ENCODE results near the gene MYDGF. TPM values are rescaled to one million over a fixed set of nuclear protein-coding genes. Genes with fewer than 3 reads are reported as not detected.
A peak's percentile ranks its signal among the peaks of the same experiment; 100 is the strongest.

Gene MYDGF
- total RNA-seq, 2 donors from 2014 or later: 59.3 to 72.9 TPM

GRCh38 chr19:4711211-4711610 lies 41.1 kb upstream of the MYDGF start:
- TF ChIP-seq CTCF (IDR thresholded peaks at IDR 0.05): no peak
- Histone ChIP-seq H3K9me3 (no peaks in the 10 kb centered on the region), H3K27me3 (replicated peaks; ENCODE audit: insufficient read depth) (no peaks in the 10 kb centered on the region), H3K27ac (peak overlapping the region in 1 of 2 donors; percentile 67), H3K36me3 (peaks cover 19% of the 10 kb centered on the region), H3K4me1 (ENCODE audit: control insufficient read depth in 1 of 2, low read depth in 2 of 2) (peaks cover 32 to 71% of the 10 kb centered on the region in 2 donors), H3K4me3 (no peak overlapping the region)
- ATAC-seq (ENCODE audit: insufficient number of reproducible peaks, low FRiP score, low read depth) (no peak), DNase-seq (ENCODE audit: low spot score) (no peak)

GRCh38 chr19:4710281-4710600 lies 40.1 kb upstream of the MYDGF start:
- H3K4me3 ChIP-seq: no peak overlapping the region
- H3K4me1 ChIP-seq (ENCODE audit: control insufficient read depth in 1 of 2, low read depth in 2 of 2): peaks cover 29 to 62% of the 10 kb centered on the region in 2 donors
- no peak for DNase-seq (ENCODE audit: low spot score)
- peaks cover 19% of the 10 kb centered on the region for H3K36me3 ChIP-seq
- H3K9me3 ChIP-seq: no peaks in the 10 kb centered on the region
- no peak for ATAC-seq (ENCODE audit: insufficient number of reproducible peaks, low FRiP score, low read depth)
- no peak for TF ChIP-seq CTCF (IDR thresholded peaks at IDR 0.05)
- H3K27ac ChIP-seq: peak overlapping the region; percentile 67 to 77
- H3K27me3 ChIP-seq (replicated peaks; ENCODE audit: insufficient read depth): no peaks in the 10 kb centered on the region

- DNase-seq (ENCODE audit: low spot score) (no peak), ATAC-seq (ENCODE audit: insufficient number of reproducible peaks, low FRiP score, low read depth) (no peak)
Observed at GRCh38 chr19:4709440-4710280, 39.5 kb upstream of the MYDGF start.

GRCh38 chr19:4707956-4708650 lies 38.0 kb upstream of the MYDGF start:
- ATAC-seq (ENCODE audit: insufficient number of reproducible peaks, low FRiP score, low read depth) (peak; percentile 14), DNase-seq (ENCODE audit: low spot score) (no peak)
- H3K9me3 ChIP-seq: no peaks in the 10 kb centered on the region
- peaks cover 25 to 43% of the 10 kb centered on the region in 2 donors for H3K4me1 ChIP-seq (ENCODE audit: control insufficient read depth in 1 of 2, low read depth in 2 of 2)
- H3K27ac ChIP-seq: peak overlapping the region; percentile 67 to 77
- TF ChIP-seq CTCF (IDR thresholded peaks at IDR 0.05): no peak
- H3K4me3 ChIP-seq: no peak overlapping the region
- no peaks in the 10 kb centered on the region for H3K27me3 ChIP-seq (replicated peaks; ENCODE audit: insufficient read depth)
- H3K36me3 ChIP-seq: peaks cover 34% of the 10 kb centered on the region

More at GRCh38 chr19:4709440-4710280, 39.5 kb upstream of the MYDGF start:
- Histone ChIP-seq H3K9me3 (no peaks in the 10 kb centered on the region), H3K36me3 (peaks cover 22% of the 10 kb centered on the region), H3K4me1 (ENCODE audit: control insufficient read depth in 1 of 2, low read depth in 2 of 2) (peaks cover 29 to 59% of the 10 kb centered on the region in 2 donors), H3K27me3 (replicated peaks; ENCODE audit: insufficient read depth) (no peaks in the 10 kb centered on the region), H3K27ac (peak overlapping the region; percentile 67 to 77), H3K4me3 (peak overlapping the region; percentile 18)
- TF ChIP-seq CTCF (IDR thresholded peaks at IDR 0.05): no peak

- H3K27me3 ChIP-seq (replicated peaks; ENCODE audit: insufficient read depth): no peaks in the 10 kb centered on the region
- TF ChIP-seq CTCF (IDR thresholded peaks at IDR 0.05): no peak
- peak overlapping the region; percentile 67 to 77 for H3K27ac ChIP-seq
- no peak overlapping the region for H3K4me3 ChIP-seq
- DNase-seq (ENCODE audit: low spot score): no peak
- H3K4me1 ChIP-seq (ENCODE audit: control insufficient read depth in 1 of 2, low read depth in 2 of 2): peaks cover 25 to 42% of the 10 kb centered on the region in 2 donors
- H3K36me3 ChIP-seq: peaks cover 35% of the 10 kb centered on the region
- no peaks in the 10 kb centered on the region for H3K9me3 ChIP-seq
- no peak for ATAC-seq (ENCODE audit: insufficient number of reproducible peaks, low FRiP score, low read depth)
Observed at GRCh38 chr19:4707322-4707721, 37.2 kb upstream of the MYDGF start.

Data from thoracic aorta (tissue), 2 donors.